Left ventricle myocardium superior (tissue), 1 donor: ENCODE measurements around the gene MARCHF7. TPM values are rescaled to one million over a fixed set of nuclear protein-coding genes. Genes with fewer than 3 reads are reported as not detected.
"Not testable (repeated sequence)": the region's sequence is repeated elsewhere in the genome, so short reads cannot be mapped to it uniquely, and the experiment has no call there.

Source experiments
- ATAC-seq: fragments of 200-7000 bp; cut with Tn5 transposase; one replicate; pipeline ENCODE4 v1.9.1; 2020; ENCODE audit warnings: mild to moderate bottlenecking, moderate library complexity
- DNase-seq: peaks from one replicate; pipeline ENCODE4 v3.0.0-alpha.2; 2020
- intact Hi-C: fragments of 100-400 bp; cut with micrococcal nuclease; formaldehyde crosslinking; loops from one replicate; pipeline ENCODE4 v1.11.0; 2022
- total RNA-seq: library from RNA; stranded (reverse); fragmentation: NEBNext Ultra II Directional; extraction: Animal tissue kit (Norgen Biotek cat#: 25700); gene quantifications from one replicate; pipeline ENCODE4 v1.2.1, GENCODE V29; 2021
- donor health status: DM: no; HTN: yes; CAD: no; lungs with severe emphysema.

Gene MARCHF7
- total RNA-seq, 1 donor from 2014 or later: 85.2 TPM

GRCh38 chr2:159714247-159714930 lies 2.1 kb downstream of the MARCHF7 start:
- intact Hi-C loops: no loop called here
- DNase-seq: no peak
- no peak for ATAC-seq

GRCh38 chr2:159715451-159715850 lies 3.1 kb downstream of the MARCHF7 start:
- ATAC-seq (no peak), DNase-seq (no peak)
- intact Hi-C loops: no loop called here

- intact Hi-C loops, DNase-seq, ATAC-seq: not testable (repeated sequence)
Observed at GRCh38 chr2:159716409-159716808, 4.1 kb downstream of the MARCHF7 start.

GRCh38 chr2:159716857-159717256 lies 4.6 kb downstream of the MARCHF7 start:
- intact Hi-C loops: no loop called here
- ATAC-seq (no peak), DNase-seq (no peak)

GRCh38 chr2:159720676-159721075 lies 8.4 kb downstream of the MARCHF7 start:
- DNase-seq (no peak), ATAC-seq (peak; percentile 17)
- intact Hi-C loops: no loop called here

DNA sequence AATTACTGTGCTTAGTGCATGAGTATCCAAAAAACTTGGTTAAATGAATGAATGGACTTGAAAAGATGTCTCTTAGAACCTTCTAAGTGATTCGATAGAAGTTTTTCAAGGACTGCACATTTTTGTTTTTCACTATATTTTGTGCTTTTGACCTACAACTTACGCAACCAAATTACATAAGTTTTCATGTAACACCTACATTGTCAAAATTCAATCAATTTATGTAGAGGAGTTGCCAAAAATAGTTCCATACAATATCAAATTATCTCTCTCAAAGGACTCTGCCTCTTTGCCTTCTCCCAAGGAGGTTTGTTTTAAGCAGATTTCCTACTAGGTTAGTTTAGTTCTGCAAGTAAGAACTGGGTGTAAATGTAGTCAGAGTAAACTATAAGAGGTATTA lies 10.3 kb downstream of the MARCHF7 start:
- intact Hi-C loops: no loop called here

GRCh38 chr2:159724795-159725572 lies 12.7 kb downstream of the MARCHF7 start:
- DNase-seq, intact Hi-C loops, ATAC-seq: not testable (repeated sequence)

More for the DNA sequence above, 10.3 kb downstream of the MARCHF7 start:
- ATAC-seq (no peak), DNase-seq (no peak)

DNA sequence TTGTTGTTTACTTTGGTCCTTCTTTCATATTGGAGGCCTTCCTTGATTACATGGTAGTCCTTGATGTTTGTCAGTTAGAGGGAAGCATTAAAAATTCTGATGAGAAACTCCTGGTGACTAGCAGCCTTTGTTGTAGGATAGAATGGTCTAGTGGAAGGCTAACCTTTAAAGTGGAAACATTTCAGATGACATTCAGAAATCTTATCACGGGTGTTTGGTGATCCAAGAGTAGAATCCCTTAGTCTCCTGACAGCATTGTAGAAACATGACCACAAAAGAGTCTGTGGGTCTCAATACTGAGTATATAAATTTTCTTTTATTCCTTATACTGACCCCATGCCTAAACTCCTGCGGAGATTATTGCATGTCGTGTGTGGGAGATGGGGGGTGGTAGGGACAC lies 13.4 kb downstream of the MARCHF7 start:
- peak; percentile 67 for ATAC-seq
- intact Hi-C loops: no loop called here
- no peak for DNase-seq

DNA sequence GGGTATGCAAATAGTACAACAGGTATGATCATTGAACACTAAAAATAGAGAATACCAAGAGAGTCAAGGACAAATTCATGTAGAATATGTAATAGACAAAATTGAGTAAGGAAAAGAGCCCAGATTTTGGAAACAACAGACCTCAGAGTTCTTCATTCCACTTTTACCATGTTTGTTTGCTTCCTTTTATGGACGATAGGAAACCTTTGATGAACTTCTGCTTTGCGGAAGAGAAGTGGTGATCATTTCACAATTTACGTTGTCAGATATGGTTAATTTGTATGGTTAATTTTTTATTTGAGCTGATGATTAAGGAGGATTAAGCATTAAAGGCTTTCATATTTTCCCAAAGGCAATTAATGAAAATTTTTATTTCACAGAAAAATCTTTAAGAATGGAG lies 16.3 kb downstream of the MARCHF7 start:
- no peak for DNase-seq
- no peak for ATAC-seq
- intact Hi-C loops: no loop called here

DNA sequence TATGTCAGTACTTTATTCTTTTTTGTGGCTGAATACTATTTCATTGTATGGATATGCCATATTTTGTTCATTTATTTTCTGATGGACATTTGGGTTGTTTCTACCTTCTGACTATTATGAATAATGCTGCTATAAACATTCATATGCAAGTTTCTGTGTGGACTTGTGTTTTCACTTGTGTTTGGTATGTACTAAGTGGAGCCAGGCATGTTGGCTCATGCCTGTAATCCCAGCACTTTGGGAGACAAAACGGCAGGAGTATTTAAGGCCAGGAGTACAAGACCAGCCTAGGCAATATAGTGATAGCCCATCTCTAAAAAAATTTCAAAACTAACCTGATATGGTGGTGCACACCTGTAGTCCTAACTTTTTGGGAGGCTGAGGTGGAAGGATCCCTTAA lies 23.3 kb downstream of the MARCHF7 start:
- no peak for DNase-seq
- ATAC-seq: no peak
- intact Hi-C loops: no loop called here

GRCh38 chr2:159736048-159736447 lies 23.7 kb downstream of the MARCHF7 start:
- no peak for DNase-seq
- no peak for ATAC-seq
- intact Hi-C loops: no loop called here

DNA sequence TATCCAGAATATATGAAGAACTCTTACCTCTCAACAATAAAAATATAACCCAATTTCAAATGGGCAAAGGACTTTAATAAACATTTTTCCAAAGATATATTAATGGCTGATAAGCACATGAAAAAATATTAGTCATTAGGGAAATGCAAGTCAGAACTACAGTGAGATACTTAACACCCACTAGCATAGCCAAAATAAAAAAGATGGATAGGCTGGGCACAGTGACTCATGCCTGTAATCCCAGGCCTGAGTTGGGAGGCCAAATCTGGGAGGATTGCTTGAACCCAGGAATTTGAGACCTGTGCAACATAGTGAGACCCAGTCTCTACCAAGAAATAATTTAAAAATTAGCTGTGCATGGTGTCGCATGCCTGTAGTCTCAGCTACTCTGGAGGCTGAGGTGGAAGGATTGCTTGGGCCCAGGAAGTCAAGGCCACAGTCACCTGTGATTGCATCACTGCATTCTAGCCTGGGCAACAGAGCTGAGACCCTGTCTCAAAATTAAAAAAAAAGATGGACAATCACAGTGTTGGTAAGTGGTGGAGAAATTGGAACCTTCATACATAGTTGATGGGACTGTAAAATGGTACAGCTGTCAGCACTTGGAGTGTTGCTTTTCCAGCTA lies 25.1 kb downstream of the MARCHF7 start:
- peak; percentile 10 for ATAC-seq
- intact Hi-C loops: no loop called here
- no peak for DNase-seq

DNA sequence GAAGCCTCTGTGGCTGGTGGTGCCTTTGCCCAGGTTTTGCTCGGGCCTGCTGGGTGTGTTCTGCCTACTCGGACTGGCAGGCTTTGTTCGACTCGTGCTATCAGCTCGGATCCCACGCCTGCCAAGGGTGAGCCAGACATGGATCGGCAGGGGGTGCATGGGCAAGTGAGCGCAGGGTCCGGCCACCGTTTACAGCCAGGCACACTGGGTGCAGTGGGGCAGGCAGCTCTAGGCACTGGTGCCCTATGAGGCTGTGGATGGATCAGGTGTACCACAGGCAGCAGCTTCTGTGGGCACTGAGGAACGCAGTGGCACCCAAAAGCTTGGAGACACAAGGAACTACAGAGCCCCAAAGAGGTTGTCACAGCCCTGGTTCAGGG lies 25.6 kb downstream of the MARCHF7 start:
- intact Hi-C loops: no loop called here
- peak; percentile 63 for DNase-seq
- peak; percentile 86 for ATAC-seq

- ATAC-seq (peak; percentile 39), DNase-seq (no peak)
- intact Hi-C loops: no loop called here
Observed at GRCh38 chr2:159738509-159739390, 26.4 kb downstream of the MARCHF7 start.

- intact Hi-C loops: no loop called here
- no peak for DNase-seq
- ATAC-seq: no peak
Observed at GRCh38 chr2:159742846-159743245, 30.5 kb downstream of the MARCHF7 start.

DNA sequence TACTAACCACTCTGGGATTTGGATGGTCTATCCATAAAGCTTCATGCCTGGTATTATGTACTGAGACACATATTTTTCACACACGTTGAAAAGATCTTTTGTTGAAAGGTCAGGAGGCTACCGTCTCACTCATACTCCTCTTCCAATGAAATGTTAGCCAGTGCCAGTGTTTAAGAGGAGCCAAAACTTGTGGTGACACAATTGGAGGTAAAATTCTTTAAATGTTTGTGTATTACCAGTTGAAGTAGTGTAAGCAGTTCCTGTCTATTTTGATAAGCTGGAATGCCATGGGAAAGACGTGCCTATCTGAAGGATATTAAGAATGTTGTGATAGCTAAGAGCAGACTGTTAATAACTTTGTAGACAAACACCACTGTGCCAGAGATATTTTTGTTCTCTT lies 32.1 kb downstream of the MARCHF7 start:
- intact Hi-C loops: no loop called here
- DNase-seq: no peak

DNA sequence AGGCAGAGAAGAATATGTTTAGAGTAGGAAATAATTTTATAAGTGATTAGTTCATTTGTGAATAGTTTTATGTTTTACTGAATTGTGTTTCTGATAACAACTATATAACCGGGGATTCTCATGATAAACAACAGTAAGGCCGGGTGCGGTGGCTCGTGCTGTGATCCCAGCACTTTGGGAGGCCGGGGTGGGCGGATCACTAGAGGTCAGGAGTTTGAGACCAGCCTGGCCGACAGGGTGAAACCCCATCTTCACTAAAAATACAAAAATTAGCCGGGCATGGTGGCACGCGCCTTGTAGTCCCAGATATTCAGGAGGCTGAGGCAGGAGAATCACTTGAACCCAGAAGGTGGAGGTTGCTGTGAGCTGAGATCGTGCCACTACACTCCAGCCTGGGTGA lies 32.9 kb downstream of the MARCHF7 start:
- peak; percentile 33 for DNase-seq
- ATAC-seq, intact Hi-C loops: not testable (repeated sequence)

More for the DNA sequence above, 32.1 kb downstream of the MARCHF7 start:
- ATAC-seq: peak; percentile 95

DNA sequence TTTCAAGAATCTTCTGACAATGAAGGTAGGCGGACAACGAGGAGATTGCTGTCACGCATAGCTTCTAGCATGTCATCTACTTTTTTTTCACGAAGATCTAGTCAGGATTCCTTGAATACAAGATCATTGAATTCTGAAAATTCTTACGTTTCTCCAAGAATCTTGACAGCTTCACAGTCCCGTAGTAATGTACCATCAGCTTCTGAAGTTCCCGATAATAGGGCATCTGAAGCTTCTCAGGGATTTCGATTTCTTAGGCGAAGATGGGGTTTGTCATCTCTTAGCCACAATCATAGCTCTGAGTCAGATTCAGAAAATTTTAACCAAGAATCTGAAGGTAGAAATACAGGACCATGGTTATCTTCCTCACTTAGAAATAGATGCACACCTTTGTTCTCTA lies 35.8 kb downstream of the MARCHF7 start:
- ATAC-seq: no peak
- intact Hi-C loops: no loop called here
- no peak for DNase-seq

DNA sequence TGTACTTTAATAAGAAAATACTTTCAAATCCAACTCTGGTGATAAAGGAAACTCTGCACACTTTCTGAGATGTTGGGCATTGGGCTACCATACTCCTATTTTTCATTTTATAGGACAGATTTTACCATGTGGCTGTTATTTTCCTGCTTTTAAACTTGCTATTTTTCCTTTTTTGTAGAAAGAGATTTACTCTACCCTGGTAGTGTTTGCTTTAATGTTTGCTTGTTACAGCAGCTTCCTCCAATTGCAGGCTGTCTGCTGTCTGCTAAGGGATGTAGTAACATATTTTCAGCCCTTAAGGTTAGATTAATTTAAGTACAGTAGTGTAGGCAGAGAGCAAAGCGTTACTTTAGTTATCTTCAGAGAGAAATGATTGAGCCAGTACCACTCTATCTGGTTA lies 38.6 kb downstream of the MARCHF7 start:
- no peak for DNase-seq
- intact Hi-C loops: no loop called here
- no peak for ATAC-seq
